RWPE1 (cell line): ENCODE measurements around the gene CELF1.
A peak's percentile ranks its signal among the peaks of the same experiment; 100 is the strongest.

Source experiments
- CTCF ChIA-PET: fragments of 350-600 bp; sonication (Branson Sonifier 250); formaldehyde crosslinking; extraction: SDS; loops from one replicate; lab custom pipeline; 2021; lab: Yijun Ruan, JAX
- POLR2A ChIA-PET: fragments of 400-600 bp; formaldehyde crosslinking; extraction: SDS; loops from one replicate; lab custom pipeline; 2020; ENCODE audit warnings: antibody characterized with exemption; ENCODE audit not compliant: low non-redundant PET; lab: Yijun Ruan, JAX
- DNase-seq: peaks from one replicate; pipeline ENCODE4 v3.0.0; 2012; ENCODE audit warnings: low spot score
- H3K27ac ChIP-seq: fragments of 450-650 bp; 2 replicates; pipeline ENCODE4 v1.5.1; 2017
- CTCF ChIP-seq: fragments of 450-650 bp; conservative IDR thresholded peaks from 2 replicates; pipeline ENCODE4 v1.5.1; 2017; ENCODE audit warnings: low read depth, mild to moderate bottlenecking

CELF1 gene

GRCh38 chr11:47578524-47579494 lies 25.9 kb upstream of the CELF1 start, which contains the start of the genes KBTBD4 and NDUFS3:
Gene KBTBD4, minus strand, starts transcription at chr11:47578970. Its CDS starts 19 bp downstream, at chr11:47578951.
Gene NDUFS3, plus strand, starts transcription at chr11:47579074. Its CDS starts 18 bp downstream, at chr11:47579092.
- TF ChIP-seq CTCF: no peak
- CTCF ChIA-PET: interaction anchor here (0.6 kb wide), 1 partner anchor 13 kb away, joined by 5 read pairs; no protein-coding TSS in a partner anchor
- peak; percentile 91 for DNase-seq
- POLR2A ChIA-PET: interaction anchor here (0.7 kb wide), 1 partner anchor 100 kb away, joined by 3 read pairs; no protein-coding TSS in a partner anchor
- H3K27ac ChIP-seq: peak within 1 kb of the TSS; percentile 82

- ChIA-PET POLR2A (no interaction called here), CTCF (interaction anchor here (0.7 kb wide), 1 partner anchor 25 kb away, joined by 3 read pairs; the partner anchor contains the start of gene CELF1)
- DNase-seq: no peak
- no peak for TF ChIP-seq CTCF
- H3K27ac ChIP-seq: peak overlapping the region; percentile 82
Measured at GRCh38 chr11:47577460-47578041, 24.6 kb upstream of the CELF1 start.

DNA sequence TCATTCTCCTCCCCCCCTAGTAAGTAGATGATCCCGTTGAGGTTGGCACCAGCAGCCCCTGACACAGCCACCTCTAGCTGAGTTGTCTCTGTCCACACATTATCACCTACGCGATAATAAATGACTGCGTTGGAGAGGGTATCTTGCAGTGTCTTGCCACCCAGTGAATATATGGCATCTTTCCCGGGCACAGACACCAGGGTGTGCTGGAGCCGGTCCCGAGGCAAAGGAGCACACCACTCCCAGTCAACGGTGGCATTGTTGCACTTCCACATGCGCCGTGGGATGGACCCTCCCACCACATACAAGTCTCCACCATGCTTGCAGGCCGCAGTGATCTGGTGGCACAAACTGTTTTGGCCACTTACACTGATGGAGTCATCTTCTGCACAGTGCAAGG lies 20.4 kb upstream of the CELF1 start:
- ChIA-PET CTCF (no interaction called here), POLR2A (no interaction called here)
- H3K27ac ChIP-seq: peak overlapping the region; percentile 53
- no peak for DNase-seq
- no peak for TF ChIP-seq CTCF

DNA sequence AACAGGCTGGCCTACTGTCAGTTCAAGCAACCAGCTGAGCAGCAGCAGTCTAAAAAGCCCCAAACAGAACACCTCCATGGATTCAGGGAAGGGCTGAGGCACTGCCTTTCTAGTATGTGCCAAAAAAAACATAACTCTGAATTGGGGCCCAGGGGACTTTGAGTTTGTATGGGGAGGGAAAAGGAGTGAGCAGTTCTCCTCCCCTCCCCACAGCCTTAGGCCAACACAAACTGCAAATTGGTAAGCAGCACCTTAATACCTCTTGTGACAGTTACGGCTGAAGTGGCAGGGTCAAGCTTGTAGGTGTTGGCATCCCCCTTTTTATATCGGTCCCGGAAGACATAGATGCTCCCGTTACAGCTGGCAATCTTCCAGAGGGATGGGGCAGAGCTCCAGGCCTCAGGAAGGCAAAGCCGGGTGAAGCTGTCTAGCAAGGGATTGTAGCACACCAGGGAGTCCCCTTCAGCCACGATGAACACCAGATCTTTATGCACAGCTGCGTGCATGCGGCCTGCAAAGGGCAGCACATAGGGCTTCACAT lies 19.9 kb upstream of the CELF1 start:
- POLR2A ChIA-PET: no interaction called here
- CTCF ChIA-PET: no interaction called here
- DNase-seq: no peak
- TF ChIP-seq CTCF: no peak
- H3K27ac ChIP-seq: peak overlapping the region; percentile 53

DNA sequence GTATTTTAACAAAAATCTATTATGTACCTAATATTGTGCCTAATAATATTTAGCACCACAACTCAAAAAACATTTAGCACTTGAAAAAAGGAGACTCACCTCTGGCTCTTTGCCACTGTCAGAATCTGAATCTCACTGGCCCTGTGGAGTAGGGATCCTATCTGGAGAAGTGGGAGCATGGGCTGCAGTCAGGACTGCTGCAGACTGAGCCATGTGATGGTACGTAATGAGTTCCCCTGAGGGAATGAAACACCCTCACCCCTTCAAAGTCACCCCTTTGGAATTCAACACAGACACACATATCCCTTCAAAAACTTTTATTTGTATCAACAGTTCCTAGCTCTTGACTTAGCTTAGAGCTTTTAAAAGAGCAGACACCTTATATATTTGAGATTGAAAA lies 19.0 kb upstream of the CELF1 start:
- DNase-seq: no peak
- TF ChIP-seq CTCF: no peak
- CTCF ChIA-PET: no interaction called here
- no peak overlapping the region for H3K27ac ChIP-seq
- POLR2A ChIA-PET: no interaction called here

DNA sequence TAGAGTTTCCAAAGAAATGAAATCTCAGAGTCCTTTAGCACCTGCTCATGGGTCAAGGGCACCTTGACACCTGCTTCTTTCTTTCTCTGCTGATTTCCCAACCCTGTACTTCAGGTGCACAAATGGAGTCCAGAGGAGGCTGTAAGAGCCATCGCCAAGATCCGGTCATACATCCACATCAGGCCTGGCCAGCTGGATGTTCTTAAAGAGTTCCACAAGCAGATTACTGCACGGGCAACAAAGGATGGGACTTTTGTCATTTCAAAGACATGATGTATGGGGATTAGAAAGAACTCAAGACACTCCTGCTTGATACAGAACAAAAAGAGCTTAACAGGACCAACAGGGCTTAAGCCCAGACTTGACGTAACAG lies 18.4 kb upstream of the CELF1 start:
- H3K27ac ChIP-seq: no peak overlapping the region
- no peak for DNase-seq
- ChIA-PET POLR2A (no interaction called here), CTCF (interaction anchor here (0.5 kb wide), 1 partner anchor 40 kb away, joined by 4 read pairs; no protein-coding TSS in a partner anchor)
- TF ChIP-seq CTCF: no peak
